ENCODE data around the gene CDC42EP1.

The CDC42EP1 gene

DNA sequence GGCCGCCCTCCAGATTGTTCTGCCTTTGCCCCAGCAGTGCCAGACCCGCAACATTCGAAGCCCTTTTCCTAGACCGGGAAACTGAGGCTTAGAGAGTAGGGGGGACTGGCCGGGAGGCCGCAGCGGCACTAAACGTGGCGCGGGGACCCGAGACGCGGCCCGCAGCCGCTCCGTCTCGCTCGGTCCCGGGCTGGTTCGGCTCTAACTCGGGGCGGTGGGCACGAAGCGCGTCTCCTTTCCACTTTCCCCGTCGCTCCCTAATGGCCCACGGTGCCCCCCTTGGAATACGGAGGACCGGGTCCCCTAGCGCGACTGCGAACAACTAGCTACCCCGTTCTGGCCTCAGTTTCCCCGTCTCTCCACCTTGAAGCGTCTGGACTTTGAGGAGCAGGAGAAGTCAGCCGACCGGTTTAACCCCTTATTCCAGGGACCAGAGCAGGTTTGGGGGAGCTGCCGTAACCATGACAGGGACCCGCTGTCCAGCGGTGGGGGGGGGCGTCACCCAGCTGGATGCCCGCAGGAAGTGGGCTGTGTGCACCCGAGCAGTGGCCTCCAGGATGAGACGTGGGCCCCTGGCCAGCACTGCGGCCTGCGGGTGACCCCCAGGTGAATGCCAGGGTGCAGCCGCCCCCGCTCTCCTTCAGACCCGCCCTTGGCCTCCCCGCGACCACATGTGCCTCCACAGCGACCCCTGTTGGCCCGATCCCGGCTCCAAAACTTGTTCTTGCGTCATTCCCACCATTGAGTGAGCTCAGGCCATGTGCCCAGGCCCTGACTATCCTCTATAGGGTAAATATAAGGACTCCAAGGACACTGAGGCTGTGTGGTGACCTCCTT, 1.1 kb downstream of the CDC42EP1 start:
- peak; percentile 65 for DNase-seq

DNA sequence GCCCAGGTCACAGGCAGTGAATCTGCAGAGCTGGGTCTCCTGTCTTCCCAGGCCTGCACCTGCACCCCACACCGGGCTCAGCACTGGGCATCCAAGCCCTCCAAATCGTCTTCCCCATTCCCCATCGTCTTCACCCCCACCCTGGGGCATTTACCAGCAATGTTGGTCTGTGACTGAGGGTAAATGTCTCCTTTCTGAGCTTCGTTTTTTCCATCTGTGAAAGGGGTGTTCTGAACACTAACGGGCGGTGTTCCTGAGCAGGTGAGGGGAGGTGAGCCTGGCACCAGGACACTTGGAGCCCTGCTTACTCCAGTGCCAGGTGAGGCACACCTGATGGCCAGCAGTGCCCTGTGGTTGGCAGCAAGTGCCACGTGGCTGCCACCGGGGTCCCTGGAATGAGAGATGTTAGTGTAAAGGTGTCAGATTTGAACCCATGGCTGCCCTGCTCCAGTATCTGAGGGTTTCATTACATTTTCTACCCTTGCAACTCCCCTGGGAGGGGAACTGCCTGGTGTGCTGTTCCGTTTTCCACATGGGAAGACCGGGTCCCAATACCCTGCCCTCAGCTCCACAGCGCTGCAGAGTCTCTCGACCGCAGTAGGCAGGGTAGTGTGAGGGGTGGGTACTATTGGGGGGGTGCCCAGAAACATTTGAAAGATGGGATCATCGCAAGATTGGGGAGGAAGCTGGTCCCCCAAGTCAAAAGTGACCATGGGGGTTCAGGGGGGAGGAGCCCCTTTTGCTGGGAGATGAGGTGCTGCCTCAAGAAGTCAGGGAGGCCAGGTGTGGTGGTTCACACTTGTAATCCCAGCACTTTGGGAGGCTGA, 2.0 kb downstream of the CDC42EP1 start:
- no peak for DNase-seq

DNA sequence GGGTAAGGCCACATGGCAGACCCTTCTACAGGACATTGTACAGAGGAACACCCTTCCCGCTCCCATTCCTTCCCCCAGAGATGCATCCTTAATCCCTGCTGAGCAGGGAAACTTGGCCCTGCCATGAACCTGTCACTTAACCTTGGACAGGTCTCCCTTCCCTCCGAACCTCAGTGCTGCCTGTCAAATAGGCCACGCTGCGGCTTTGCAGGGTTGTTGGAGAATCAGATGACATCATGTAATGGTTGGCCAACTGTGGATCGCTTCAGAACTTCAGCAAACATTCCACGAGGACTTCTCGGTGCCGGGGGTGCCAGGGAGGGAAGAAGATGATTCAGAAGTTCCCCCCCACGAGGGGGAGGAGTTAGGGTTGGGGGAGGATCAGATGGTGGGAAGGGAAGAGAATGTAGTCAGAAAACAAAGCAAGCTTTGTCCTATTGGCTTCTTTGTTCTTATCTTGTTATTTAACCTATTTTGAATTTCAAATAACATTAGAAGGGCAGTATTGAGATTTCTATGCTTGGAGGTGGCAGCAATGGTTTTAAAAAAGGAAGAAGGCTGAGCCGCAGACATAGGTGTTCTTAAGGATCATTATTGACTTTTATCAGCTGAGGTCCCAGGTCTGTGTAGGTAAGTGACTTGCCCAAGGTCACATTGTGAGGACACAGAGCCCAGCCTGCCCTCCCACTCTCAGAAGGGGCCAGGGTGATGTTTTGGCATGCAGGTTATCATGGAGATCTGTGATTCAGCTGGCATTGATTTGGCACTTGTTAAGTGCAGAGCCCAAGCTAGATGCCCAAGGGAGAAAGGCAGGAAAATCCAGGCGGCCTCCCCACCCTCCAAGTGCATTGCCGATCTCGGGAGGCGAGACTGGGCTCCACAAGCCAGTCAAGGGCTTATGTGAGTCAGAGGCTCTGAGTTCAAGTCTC, 3.1 kb downstream of the CDC42EP1 start:
- DNase-seq, result no peak

DNA sequence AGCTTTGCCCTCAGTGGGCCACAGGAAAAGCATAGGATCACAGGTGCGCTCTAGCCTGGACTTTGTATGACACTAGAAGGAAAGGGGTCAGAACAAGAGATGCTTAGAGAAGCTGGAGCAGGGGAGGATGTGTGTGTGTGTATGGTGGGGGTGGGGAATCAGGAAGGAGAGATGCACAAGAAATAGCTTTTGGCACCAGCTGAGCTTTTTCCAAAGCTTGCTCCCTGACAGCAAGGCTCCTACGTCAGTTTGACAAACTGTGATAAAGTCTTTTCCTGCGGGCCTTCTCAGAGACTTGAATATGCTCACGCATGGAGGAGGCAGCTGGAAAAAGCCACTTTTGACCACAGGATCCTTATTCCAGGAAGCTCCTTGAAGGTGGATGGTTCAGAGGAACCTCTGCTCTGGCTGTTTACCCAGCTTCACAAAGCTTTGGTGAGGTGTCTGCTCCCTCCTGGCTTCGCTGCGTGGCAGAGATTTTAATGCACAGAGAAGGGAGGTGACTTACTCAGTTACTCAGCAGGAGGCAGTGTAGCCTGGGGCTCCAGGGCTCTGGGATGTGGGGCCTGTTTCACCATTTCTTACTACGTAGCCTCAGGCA, 3.9 kb downstream of the CDC42EP1 start:
- DNase-seq, result no peak

DNA sequence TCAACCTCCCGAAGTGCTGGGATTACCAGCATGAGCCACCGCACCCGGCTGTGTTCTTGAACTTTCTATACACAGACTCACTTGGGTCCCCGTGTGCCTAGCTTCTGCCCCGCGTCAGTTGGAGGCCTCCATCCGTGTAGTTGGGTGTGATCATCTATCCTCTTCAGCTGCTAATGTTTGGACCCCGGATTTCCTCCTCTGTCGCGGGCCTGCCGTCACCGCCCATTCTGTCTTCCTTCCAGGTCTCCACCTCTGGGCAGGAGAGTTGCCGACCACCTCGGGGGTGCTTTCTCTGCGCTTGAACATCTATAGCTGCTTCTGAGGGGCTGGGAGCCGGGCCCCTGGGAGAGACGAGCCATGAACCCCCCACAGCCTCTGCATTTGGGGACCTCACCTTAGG, 5.5 kb downstream of the CDC42EP1 start:
- no peak for DNase-seq

DNA sequence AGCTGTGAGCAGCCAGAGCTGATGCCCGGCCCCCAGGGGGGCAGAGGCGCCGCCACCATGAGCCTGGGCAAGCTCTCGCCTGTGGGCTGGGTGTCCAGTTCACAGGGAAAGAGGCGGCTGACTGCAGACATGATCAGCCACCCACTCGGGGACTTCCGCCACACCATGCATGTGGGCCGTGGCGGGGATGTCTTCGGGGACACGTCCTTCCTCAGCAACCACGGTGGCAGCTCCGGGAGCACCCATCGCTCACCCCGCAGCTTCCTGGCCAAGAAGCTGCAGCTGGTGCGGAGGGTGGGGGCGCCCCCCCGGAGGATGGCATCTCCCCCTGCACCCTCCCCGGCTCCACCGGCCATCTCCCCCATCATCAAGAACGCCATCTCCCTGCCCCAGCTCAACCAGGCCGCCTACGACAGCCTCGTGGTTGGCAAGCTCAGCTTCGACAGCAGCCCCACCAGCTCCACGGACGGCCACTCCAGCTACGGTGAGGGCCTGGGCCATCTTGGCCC, 6.1 kb downstream of the CDC42EP1 start:
- DNase-seq, result peak; percentile 17

DNA sequence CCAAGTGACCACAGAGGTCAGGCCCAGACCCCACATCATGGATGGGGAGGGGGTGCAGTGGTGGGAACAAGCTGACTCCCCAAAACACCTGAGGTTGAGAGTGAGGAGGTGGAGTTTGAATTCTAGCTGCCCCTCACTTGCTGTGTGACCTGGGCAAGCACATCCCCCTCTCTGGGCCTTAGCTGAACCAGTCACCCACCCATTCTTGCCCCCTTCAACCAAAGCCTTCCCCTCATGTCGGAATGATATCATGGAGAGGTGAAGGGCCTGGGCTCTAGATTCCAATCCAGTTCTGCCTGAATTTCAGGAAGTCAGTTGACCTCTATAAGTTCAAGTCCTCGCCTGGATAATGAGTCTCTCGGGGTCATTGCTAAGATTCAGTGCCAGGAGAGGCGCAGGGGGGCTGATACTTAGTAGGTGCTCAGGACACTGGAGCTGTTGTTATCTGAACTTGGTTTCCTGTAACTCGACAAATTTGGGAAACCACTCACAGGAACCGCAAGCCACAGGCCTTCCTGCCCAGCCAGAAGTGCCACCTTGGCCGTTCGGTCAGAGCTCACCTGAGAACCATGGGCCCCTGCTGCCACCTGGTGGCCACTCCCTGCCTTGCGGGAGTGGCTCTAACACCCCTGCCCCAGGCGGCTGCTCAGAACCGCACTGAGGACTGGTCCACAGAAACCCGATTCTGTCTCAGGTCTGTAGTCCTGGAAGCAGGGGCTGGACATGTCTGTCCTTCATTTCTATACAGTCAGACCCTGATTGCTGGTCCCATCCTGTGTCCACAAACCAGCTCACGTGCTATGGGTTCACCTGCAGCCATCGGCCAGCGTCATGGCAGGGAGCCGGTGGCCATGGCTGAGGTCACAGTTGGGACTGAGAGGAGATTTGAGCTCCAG, 6.9 kb downstream of the CDC42EP1 start:
- peak; percentile 87 for DNase-seq

DNA sequence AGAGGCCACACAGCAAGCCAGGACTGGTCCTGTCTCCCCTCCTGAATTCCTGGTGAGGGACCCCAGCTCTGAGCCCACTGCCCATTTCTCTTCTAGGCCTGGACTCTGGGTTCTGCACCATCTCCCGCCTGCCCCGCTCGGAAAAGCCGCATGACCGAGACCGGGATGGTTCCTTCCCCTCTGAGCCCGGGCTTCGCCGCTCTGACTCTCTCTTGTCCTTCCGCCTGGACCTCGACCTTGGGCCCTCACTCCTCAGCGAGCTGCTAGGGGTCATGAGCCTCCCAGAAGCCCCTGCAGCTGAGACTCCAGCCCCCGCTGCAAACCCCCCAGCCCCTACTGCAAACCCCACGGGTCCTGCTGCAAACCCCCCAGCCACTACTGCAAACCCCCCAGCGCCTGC, 7.7 kb downstream of the CDC42EP1 start:
- no peak for DNase-seq

DNA sequence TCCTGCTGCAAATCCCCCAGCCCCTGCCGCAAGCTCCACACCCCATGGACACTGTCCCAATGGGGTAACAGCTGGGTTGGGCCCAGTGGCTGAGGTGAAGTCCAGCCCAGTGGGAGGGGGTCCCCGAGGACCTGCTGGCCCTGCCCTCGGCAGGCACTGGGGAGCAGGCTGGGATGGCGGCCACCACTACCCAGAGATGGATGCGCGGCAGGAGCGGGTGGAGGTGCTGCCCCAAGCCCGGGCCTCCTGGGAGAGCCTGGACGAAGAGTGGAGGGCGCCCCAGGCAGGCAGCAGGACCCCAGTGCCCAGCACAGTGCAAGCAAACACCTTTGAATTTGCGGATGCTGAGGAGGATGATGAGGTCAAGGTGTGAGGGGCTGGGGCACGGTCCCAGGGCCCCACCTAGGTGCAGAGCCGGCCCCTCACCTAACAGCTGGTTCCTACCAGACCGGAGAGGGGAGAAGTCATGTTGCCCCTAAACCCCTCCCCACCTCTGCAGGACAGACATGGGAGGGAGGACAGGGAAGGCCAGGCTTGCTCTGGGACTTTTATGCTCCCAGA, 8.2 kb downstream of the CDC42EP1 start:
- no peak for DNase-seq

DNA sequence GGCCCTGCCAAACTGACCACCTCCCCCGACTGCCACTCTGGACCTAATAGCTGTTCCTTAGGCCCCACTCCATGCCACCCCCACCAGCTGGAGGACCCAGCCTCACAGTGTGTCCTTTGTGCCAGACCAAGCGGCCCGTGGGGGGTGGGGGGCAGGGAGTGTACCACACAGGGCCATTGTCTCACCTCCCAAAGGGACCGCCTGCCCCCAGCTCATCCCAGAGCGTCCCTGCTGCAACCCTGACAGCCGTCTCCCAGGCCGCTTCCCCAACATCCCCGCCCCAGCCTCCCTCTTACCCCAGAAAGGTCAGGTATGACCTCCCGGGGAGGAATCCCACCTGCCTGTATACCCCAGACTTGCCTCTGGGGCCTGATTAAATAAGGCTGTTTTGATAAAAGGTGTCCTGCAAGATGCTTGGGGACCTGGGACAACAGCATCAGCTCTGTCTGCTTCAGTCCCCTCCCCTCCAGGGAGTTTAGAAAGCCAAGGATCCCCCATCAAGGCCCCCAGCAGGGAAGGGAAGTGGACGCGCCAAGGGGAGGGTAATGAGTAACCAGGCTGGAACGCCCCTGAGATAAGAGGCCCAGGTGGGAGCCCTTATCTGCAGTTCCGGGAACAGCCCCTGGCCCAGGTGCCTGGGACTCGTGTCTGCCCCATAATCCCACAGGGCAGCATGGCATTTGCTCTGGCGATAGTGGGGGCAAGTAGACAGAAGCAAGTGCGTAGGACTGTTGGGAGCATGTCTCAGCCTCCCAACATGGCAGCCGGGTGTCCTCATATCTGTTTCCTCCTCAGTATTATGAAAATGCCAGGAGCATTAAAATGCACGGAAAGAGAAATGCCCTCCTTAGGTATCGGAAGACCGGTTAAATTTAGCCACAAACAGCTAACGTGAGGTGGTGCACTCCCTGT, 9.0 kb downstream of the CDC42EP1 start:
- no peak for DNase-seq

DNA sequence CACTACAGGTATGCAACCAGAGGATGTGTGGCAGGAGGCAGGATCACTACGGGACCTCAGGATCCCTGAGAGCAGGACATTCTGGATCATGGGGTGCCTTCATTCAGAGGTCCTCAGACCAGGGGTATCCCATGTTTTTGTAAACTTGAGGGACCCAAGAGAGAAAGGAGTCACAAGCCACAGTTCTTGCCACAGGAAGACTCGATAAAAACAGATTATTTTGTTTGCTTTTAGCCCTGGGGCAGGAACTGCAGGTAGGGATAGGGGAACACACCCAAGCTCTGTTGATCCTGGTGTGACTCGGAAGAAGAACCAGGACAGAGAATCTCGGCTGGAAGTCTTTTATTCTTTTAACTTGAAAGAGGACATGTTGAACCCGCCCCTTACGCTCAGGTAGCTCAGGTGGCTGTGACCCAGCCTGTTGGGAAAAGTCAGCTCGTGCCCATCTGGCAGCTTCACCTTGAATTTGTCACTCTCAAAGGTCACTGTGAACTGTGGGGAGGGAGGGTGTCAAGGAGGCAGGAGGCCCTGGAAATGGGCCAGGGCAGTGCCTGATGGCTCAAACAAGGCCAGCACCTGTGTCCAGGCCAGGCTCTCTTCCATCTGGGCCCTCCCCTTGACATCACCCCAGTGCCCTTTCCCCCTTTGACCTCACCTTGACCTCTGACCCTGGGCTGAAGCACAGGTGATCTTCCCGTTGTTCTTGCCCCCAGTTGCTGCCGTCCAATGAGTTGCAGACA, 9.8 kb downstream of the CDC42EP1 start:
- DNase-seq, result no peak

DNA sequence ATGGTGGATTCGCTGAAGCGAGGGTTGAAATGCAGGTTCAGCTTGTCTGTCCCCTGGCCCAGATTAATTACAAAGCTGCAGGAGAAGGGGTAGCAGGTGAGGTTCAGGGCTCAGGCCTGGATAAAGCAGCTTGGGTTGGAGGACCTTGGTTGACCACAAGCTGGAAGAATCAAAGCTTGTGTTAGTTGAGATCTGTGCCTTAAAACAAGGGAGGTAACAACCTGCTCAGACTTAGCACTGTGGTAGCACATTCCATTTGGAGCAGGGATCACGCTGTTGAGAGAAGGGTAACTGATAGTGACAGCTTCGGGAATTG, 10.3 kb downstream of the CDC42EP1 start:
- DNase-seq, result no peak

DNA sequence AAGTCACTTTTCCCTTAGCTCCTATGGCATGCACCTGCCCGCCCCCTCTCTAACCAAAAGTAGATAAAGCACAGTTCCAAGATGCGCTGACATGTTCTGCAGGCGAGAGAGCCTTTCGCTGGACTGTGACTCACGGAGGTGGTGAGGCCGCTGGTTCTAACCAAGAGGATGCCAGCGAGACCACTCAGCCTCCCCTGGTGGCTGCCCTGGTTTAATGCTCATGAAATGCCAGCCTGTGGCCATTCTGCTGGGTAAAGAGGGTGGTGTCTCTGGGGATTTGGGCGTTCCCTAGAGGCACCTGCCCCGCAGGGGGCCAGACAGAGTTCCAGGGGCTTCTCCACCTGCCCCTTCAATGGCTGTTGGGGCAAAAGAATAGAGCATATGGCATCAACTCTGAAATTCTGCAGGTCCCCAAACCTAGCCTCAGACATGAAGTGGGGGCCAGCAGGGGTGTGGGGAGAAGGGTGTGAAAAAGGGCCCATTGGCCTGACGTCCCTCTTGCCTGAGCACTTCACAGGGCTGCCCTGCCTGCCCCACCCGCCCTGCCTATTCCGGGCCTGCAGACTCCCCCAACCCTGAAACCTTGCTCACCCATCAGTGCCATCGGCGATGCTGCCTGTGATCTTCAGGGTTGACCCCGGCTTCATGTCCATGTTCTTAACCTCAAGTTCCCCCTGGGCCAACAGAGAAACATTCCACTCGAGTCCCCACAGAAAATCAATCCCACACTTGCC, 11.1 kb downstream of the CDC42EP1 start:
- DNase-seq, result no peak

DNA sequence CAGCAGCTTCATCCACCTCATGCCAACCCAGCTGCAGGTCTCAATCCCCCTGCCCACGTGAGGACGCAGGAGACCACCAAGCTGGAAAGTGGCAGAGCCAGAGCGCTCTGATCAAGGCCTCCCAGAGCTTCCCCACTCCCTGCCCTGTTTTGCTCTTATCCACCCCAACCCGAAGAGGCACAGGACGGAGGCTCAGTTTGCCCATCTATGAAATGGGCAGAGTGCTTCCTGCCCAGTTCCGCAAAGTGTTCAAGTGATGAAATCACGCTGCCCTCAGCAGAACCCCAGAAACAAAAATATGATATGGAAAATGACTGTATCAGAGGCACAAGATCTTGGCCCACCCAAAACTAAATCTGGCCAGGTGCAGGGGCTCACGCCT, 11.7 kb downstream of the CDC42EP1 start:
- DNase-seq, result no peak

DNA sequence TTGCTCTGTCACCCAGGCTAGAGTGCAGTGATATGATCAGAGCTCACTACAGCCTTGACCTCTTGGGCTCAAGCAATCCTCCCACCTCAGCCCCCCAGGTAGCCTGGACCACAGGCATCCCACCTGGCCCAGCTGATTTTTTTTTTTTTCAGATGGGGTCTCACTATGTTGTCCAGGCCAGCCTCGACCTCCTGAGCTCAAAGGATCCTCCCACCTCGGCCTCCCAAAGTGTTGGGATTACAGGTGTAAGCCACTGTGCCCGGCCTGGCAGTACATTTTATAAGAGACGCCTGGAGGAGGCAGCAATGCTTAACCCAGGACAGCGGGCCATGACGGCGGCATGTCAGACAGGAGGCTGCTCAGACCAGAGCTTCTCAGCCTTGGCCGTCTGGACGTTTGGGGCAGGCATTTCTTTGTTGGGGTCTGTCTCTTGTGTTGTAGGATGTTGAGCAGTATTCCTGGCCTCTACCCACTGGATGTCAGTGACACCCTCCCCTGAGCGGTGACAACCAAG, 15.3 kb downstream of the CDC42EP1 start:
- no peak for DNase-seq

DNA sequence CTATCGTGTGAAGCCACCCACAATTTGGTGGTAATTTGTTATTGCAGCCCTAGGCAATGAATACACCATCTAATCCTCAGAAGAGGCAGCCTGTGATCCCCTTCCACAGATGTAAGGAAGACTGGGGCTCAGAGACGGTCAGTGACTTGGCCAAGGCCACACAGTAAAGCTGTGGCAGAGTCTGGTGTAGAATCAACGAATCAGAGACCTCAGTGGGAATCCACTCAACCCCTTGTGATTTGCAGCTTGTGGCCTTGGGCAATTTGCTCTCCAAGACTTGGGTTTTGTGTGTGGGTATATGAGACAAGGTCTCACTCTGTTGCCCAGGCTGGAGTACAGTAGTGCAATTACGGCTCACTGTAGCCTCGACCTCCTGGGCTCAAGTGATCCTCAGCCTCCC, 17.7 kb downstream of the CDC42EP1 start:
- DNase-seq, result no peak

DNA sequence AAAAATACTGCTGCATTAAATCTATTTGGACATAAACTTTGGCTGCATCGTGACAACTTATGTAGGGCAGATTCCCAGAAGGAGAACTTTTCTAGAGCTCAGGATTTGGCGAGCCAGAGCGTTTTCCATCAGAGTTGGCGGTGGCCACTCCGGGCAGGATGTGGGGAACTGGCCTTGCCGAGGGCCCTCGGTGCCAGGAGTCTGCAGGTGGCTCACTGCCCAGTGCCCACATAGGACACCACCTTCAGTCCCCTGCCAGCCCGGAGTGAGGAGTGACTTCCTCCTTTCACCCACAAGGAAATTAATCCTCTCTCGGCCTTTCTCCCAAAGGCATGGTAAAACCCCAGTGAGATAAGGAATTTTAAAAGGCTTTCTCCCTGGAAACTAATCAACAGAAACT, 21.2 kb downstream of the CDC42EP1 start:
- DNase-seq, result no peak

DNA sequence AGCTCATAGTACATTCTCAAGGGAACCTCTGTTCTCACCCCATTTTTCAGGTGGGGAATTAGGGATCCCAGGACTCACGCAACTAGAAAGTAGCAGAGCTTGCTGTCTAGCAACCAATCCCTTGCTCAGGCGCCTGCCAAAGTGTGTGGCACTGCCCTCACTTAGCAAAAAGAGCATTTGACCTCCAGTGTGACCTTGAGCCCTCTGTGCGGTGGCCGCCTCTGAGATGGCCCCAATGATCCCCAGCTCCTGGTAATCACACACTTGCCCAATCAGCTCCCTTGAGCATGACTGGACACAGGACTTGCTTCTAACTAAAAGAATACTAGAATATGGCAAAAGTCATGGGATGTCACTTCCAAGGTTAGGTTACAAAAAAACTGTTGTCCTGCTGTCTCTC, 22.2 kb downstream of the CDC42EP1 start:
- no peak for DNase-seq

Measured in effector CD4-positive, alpha-beta T cell (primary cell).